ENCODE measurements around the gene GPBAR1. TPM values are rescaled to one million over a fixed set of nuclear protein-coding genes. Genes with fewer than 3 reads are reported as not detected.

The GPBAR1 gene
- total RNA-seq, 4 donors from 2014 or later = 10.9 to 28.1 (median 16.8) TPM

GRCh38 chr2:218290316-218291261 lies 29.8 kb downstream of the GPBAR1 start:
- TF ChIP-seq, protein P1, sequence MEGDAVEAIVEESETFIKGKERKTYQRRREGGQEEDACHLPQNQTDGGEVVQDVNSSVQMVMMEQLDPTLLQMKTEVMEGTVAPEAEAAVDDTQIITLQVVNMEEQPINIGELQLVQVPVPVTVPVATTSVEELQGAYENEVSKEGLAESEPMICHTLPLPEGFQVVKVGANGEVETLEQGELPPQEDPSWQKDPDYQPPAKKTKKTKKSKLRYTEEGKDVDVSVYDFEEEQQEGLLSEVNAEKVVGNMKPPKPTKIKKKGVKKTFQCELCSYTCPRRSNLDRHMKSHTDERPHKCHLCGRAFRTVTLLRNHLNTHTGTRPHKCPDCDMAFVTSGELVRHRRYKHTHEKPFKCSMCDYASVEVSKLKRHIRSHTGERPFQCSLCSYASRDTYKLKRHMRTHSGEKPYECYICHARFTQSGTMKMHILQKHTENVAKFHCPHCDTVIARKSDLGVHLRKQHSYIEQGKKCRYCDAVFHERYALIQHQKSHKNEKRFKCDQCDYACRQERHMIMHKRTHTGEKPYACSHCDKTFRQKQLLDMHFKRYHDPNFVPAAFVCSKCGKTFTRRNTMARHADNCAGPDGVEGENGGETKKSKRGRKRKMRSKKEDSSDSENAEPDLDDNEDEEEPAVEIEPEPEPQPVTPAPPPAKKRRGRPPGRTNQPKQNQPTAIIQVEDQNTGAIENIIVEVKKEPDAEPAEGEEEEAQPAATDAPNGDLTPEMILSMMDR (IDR thresholded peaks at IDR 0.05; ENCODE audit: low read depth) = no peak

GRCh38 chr2:218291318-218292047 lies 30.7 kb downstream of the GPBAR1 start:
- TF ChIP-seq, protein P1 (IDR thresholded peaks at IDR 0.05; ENCODE audit: low read depth) = no peak

DNA sequence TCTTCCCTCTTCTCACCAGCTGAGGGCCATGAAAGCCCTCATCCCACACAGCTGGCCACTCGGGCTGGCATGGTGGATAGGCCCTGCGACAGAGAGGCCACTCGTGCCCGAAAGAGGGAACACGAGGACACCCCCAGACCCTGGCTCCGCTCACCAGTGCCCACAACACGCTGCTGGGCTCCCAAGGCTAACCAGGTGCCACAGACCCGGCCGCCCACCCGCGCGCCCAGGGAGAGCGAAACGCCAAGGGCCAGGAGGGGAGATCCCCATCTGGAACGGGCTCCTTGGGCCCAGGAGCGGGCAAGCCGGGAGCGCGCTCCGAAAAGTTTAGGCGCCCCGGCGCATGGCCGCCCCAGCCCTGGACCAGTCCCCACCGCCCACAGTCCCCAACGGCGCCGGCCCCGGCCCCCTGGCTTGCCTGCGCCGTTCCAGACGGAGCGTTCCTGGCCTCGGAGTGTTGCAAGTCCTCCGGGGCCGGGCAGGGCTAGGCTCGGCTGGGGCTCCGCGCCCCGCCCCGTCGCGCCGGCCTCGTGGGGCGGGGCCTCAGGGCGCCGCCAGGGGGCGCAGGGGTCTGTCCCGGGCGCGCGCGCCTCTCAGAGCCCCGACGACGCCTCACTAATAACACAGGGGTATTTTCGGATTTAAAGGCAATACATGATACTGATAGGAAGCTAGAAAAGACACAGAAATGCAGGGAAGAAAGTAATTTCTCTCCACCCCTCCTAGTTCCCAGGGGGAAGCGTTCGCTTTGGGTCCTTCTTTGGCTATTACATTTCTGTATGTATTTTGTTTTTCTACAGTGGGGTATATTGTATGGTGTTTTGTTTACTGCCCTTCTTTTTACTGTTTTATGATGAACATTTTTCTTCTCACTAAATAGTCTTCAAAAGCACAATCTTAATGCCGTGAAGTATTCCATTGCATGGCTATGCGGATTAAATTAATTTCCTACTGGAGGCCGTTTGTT lies 31.5 kb downstream of the GPBAR1 start, which contains the start of gene TMBIM1:
TSS of gene TMBIM1 (minus strand) at position 456 of the 967 bp plus-strand sequence. CDS start 10,362 bp downstream, outside the sequence.
- TF ChIP-seq, protein P1 (IDR thresholded peaks at IDR 0.05; ENCODE audit: low read depth) = no peak

DNA sequence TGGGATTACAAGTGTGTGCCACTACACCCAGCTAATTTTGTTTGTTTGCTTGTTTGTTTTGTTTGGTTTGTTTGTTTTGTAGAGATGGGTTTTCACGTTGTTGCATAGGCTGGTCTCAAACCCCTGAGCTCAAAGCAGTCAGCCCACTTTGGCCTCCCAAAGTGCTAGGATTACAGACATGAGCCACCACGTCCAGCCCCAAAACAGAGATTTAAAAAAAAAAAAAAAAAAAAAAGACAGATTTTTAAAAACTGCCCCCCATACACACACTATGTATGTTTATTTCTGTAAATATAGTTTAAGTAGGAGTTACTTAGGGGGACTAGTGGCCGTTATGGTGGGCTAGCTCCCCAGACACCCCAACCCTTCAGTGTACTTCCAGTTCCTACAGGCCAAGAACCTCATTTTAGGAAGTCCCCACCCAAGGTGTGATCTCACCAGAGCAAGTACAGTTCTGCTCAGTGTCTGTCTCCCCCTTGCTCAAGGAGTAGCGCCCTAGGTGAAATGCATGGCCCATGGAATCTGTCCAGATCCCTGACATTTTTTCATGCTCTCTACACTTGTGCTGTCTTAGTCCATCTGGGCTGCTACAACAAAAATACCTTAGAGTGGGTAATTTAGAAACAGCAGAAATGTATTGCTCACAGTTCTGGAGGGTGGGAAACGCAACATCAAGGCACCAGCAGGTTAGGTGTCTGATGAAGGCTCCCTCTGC lies 33.1 kb downstream of the GPBAR1 start:
- TF ChIP-seq, protein P1 (IDR thresholded peaks at IDR 0.05; ENCODE audit: low read depth) = no peak

DNA sequence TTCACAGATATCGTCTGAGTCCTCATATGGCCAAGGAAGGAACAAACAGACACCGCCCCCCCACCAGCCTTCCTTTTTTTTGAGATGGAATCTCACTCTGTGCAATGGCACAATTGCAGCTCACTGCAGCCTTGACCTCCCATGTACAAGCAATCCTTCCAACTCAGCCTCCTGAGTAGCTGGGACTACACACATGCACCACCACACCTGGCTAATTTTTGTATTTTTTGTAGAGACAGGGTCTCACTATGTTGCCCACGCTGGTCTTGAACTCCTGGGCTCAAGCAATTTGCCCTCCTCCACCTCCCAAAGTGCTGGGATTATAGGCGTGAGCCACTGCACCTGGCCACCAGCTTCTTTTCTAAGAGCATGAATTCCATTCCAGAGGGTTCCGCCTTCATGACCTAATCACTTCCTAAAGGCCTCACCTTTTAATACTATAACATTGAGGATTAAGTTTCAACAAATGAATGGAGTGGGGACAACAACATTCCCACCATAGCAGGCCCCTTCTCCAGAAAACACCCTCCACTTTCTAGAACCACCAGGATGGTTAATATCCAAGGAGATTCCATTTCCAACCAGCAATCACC lies 33.7 kb downstream of the GPBAR1 start:
- TF ChIP-seq, protein P1 (IDR thresholded peaks at IDR 0.05; ENCODE audit: low read depth) = no peak

DNA sequence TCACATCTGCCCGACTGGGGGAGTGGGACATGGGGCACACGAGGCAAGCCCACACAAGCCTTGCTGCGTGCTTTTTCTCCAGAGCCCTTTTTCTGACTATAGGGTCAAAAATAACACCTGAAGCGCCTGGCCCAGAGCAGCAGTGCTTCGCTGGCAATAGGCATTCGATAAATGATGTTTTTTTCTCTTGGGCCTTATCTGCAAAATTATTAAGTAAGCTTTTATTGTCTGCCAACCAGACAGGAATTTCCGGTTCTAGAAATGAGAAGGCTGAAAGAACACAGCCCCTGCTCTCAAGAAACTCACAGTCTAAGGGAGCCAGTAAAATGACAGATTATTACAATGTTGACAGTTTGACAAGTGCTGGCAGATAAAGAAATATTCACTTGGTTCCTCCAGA lies 34.2 kb downstream of the GPBAR1 start:
- TF ChIP-seq, protein P1 (IDR thresholded peaks at IDR 0.05; ENCODE audit: low read depth) = no peak
